Smooth muscle cell (in vitro differentiated cells): Measurements from ENCODE around the gene FNIP2. TPM values are rescaled to one million over a fixed set of nuclear protein-coding genes. Genes with fewer than 3 reads are reported as not detected.

Experiments
- DNase-seq: peaks from one replicate; lab custom pipeline; 2025; ENCODE audit not compliant: unreplicated experiment; lab: John Stamatoyannopoulos, UW
- H2AFZ ChIP-seq: fragments of 200-600 bp; sonication (generic); 2 replicates; pipeline ENCODE4 v1.6.0; 2016; ENCODE audit warnings: antibody characterized with exemption, low read depth, mild to moderate bottlenecking
- H3F3A ChIP-seq: fragments of 200-600 bp; sonication (generic); 2 replicates; pipeline ENCODE4 v1.6.0; 2017; ENCODE audit warnings: antibody characterized with exemption, low read depth
- H3K27ac ChIP-seq: fragments of 200-600 bp; sonication (generic); 2 replicates; pipeline ENCODE4 v1.5.1; 2016; ENCODE audit warnings: low read depth, mild to moderate bottlenecking
- H3K27me3 ChIP-seq: fragments of 200-600 bp; sonication (generic); 2 replicates; pipeline ENCODE4 v1.6.1; 2016; ENCODE audit warnings: low read depth, mild to moderate bottlenecking
- H3K36me3 ChIP-seq: fragments of 200-600 bp; sonication (generic); 2 replicates; pipeline ENCODE4 v1.5.1; 2016; ENCODE audit warnings: low read depth
- H3K4me1 ChIP-seq: fragments of 200-600 bp; sonication (generic); 2 replicates; pipeline ENCODE4 v1.5.1; 2016; ENCODE audit warnings: low read depth
- H3K4me2 ChIP-seq: fragments of 200-600 bp; sonication (generic); 2 replicates; pipeline ENCODE4 v1.6.0; 2016; ENCODE audit warnings: mild to moderate bottlenecking
- H3K4me3 ChIP-seq: fragments of 200-600 bp; sonication (generic); 2 replicates; pipeline ENCODE4 v1.5.1; 2016; ENCODE audit warnings: mild to moderate bottlenecking
- H3K79me2 ChIP-seq: fragments of 200-600 bp; sonication (generic); 2 replicates; pipeline ENCODE4 v1.6.0; 2016; ENCODE audit warnings: low read depth, mild to moderate bottlenecking
- H3K9ac ChIP-seq: fragments of 200-600 bp; sonication (generic); 2 replicates; pipeline ENCODE4 v1.6.0; 2016; ENCODE audit warnings: low read depth
- H3K9me3 ChIP-seq: fragments of 200-600 bp; sonication (generic); replicated peaks from 2 replicates; pipeline ENCODE4 v1.5.1; 2016; ENCODE audit warnings: low read depth
- H4K20me1 ChIP-seq: fragments of 200-600 bp; sonication (generic); 2 replicates; pipeline ENCODE4 v1.6.0; 2016; ENCODE audit warnings: low read depth
- CTCF ChIP-seq: fragments of 200-600 bp; sonication (generic); IDR thresholded peaks from 2 replicates; pipeline ENCODE4 v1.5.1; 2017; ENCODE audit warnings: borderline replicate concordance, mild to moderate bottlenecking, antibody characterized with exemption; ENCODE audit not compliant: insufficient read depth, poor library complexity, severe bottlenecking
- WGBS: methylation state at CpG from one replicate; pipeline ENCODE4 v1.1.7; 2016; ENCODE audit warnings: low lambda C conversion rate; 5-methylcytosine and 5-hydroxymethylcytosine counted together
- polyA plus RNA-seq: library from polyadenylated mRNA; unstranded; fragments of >200 nt; fragmentation: Nextera tagmentation; extraction: Ambion mirVana; gene quantifications from 2 replicates; pipeline ENCODE4 v1.2.1, GENCODE V29; 2016
- total RNA-seq: library from RNA; depleted of rRNA; stranded (reverse); fragments of >200 nt; gene quantifications from 2 replicates; pipeline ENCODE4 v1.2.3, GENCODE V29; 2014

Gene FNIP2
- total and polyA plus RNA-seq, 2 experiments from 2014 or later = 10.4 to 36.3 TPM

- H3K9me3 ChIP-seq = no peaks in the 10 kb centered on the region
- TF ChIP-seq CTCF = no peak
- peak overlapping the region; percentile 96 for H3K27ac ChIP-seq
- H3K36me3 ChIP-seq = no peaks in the 10 kb centered on the region
- no peaks in the 10 kb centered on the region for H3K27me3 ChIP-seq
- DNase-seq = no peak
- peaks cover 4% of the 10 kb centered on the region for H3F3A ChIP-seq
- H3K9ac ChIP-seq = peak overlapping the region; percentile 78
- 9% methylated on average over 6 of the region's 6 CpGs for WGBS
- peaks cover 4% of the 10 kb centered on the region for H3K4me1 ChIP-seq
- peaks cover 14% of the 10 kb centered on the region for H3K79me2 ChIP-seq
- peak overlapping the region; percentile 63 for H3K4me2 ChIP-seq
- peaks cover 13% of the 10 kb centered on the region for H4K20me1 ChIP-seq
- H2AFZ ChIP-seq = no peak overlapping the region
- no peak overlapping the region for H3K4me3 ChIP-seq
Observed at GRCh38 chr4:158809611-158810486, 41.0 kb downstream of the FNIP2 start.

DNA sequence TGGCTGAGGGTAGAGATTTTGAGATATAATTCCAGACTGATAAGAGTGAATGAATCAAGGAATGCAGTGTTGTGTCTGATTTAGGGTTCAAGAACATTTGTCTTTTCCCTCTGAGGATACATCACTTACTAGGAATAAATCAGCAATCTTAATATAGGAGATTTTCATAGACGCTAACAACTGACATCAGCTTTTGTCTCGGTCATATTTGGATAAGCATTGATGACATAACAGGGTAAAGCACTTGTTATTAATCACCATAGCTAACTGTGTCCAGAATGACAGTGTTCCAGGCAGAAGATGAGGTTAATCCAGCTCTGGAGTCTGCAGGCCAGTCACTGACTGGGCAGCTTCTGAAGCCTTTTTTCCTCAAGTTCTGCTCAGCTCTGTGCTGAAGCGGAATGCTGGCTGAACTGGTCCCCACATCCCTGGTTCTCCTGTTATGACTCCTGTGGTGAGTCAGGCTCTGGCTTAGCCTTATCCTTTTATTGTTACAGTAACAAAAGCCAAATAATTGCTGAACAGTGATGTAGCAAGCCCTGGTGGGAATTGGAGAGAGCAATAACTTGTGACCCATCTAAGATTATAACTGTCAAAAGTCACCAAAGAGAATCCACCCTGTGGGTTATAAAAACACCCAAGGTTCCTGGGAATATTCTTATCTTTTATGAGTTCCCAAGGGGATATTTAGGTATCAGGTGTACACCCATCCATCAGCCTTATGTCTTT, 41.8 kb downstream of the FNIP2 start:
- Histone ChIP-seq H3K27me3 (no peaks in the 10 kb centered on the region), H3K4me3 (no peak overlapping the region), H3K4me1 (peaks cover 4% of the 10 kb centered on the region), H4K20me1 (peaks cover 5% of the 10 kb centered on the region), H3K27ac (peak overlapping the region; percentile 96), H3K9me3 (no peaks in the 10 kb centered on the region), H3K79me2 (peaks cover 9% of the 10 kb centered on the region), H3K4me2 (peak overlapping the region; percentile 63), H3K36me3 (no peaks in the 10 kb centered on the region), H3F3A (peaks cover 4% of the 10 kb centered on the region), H3K9ac (peak overlapping the region; percentile 78), H2AFZ (no peak overlapping the region)
- peak; percentile 3 for DNase-seq
- WGBS = 2% methylated on average over 3 of the region's 3 CpGs
- TF ChIP-seq CTCF = no peak

- H3K4me3 ChIP-seq = no peak overlapping the region
- no peaks in the 10 kb centered on the region for H3K9me3 ChIP-seq
- H3K4me2 ChIP-seq = peak overlapping the region; percentile 35
- no peak for TF ChIP-seq CTCF
- no peak for DNase-seq
- peaks cover 4% of the 10 kb centered on the region for H3F3A ChIP-seq
- H3K27me3 ChIP-seq = no peaks in the 10 kb centered on the region
- peaks cover 4% of the 10 kb centered on the region for H3K4me1 ChIP-seq
- peak overlapping the region; percentile 96 for H3K27ac ChIP-seq
- peak overlapping the region; percentile 15 for H3K9ac ChIP-seq
- no peaks in the 10 kb centered on the region for H4K20me1 ChIP-seq
- H3K36me3 ChIP-seq = no peaks in the 10 kb centered on the region
- H2AFZ ChIP-seq = no peak overlapping the region
- peaks cover 9% of the 10 kb centered on the region for H3K79me2 ChIP-seq
Observed at GRCh38 chr4:158811216-158811540, 42.4 kb downstream of the FNIP2 start.
